ENCODE results near the gene EXOC4.

The EXOC4 gene

DNA sequence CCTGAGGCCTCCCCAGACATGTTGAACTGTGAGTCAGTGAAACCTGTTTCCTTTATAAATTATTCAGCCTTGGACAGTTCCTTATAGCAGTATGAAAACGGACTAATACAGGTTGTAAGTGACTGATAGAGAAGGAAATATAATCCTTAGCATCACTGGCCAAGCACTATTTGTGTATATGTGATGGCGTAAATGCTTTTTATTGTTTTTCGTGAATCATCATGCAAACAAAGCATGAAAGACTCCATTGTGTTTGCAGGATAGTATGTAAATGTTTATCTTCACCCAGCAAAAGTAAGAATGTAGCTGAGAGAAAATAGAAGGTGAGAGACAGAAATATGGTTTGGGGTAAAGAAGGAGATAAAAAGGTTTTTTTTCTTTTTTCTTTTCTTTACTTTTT, 781.8 kb downstream of the EXOC4 start:
- H3K27me3 ChIP-seq (ENCODE audit: insufficient read depth, low read length): no peaks in the 10 kb centered on the region
- no peaks in the 10 kb centered on the region for H4K20me1 ChIP-seq (ENCODE audit: insufficient read depth, low read length)
- no peaks in the 10 kb centered on the region for H3K36me3 ChIP-seq (ENCODE audit: insufficient read depth, low read length)
- H3K9me3 ChIP-seq (ENCODE audit: low read length): peaks cover 7% of the 10 kb centered on the region; the same call in 1 of the 2 replicates
- H3K4me3 ChIP-seq (ENCODE audit: low read depth, low read length, poor library complexity, severe bottlenecking): no peak overlapping the region
- H3K27ac ChIP-seq (ENCODE audit: low read depth, low read length, poor library complexity, severe bottlenecking): no peak overlapping the region
- no peaks in the 10 kb centered on the region for H3F3A ChIP-seq (ENCODE audit: insufficient read depth, low read length)
- TF ChIP-seq CTCF (IDR thresholded peaks at IDR 0.05; ENCODE audit: low read length): no peak
- TF ChIP-seq EZH2 (IDR thresholded peaks at IDR 0.05; ENCODE audit: borderline replicate concordance, low read length): no peak
- H3K4me1 ChIP-seq (ENCODE audit: insufficient read depth, low read length, severe bottlenecking): no peaks in the 10 kb centered on the region
- H2AFZ ChIP-seq (ENCODE audit: low read length): no peak overlapping the region
- no peaks in the 10 kb centered on the region for H3K79me2 ChIP-seq (ENCODE audit: insufficient read depth, low read length)
- H3K4me2 ChIP-seq (ENCODE audit: low read length): no peak overlapping the region
- no peaks in the 10 kb centered on the region for H3K9me2 ChIP-seq (ENCODE audit: low read depth, low read length)
- H3K9ac ChIP-seq (ENCODE audit: low read length): no peak overlapping the region

DNA sequence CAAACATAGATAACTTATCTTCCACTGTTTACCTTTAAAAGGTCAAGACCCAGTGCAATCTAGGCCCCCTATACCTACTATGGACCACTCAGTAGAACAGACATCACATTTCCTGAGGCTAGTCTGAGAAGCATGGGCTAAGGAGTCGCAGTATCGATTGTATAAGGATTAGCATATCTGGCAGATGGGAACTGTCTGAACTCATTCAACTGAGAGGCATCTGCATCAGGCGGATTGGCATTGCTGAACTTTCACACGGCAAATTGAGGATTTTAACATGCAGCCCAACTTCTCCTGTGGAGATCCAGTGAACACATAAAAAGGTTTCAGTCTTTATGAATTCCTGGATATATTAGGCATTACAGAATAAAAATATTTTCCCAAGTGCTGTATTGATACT, 785.1 kb downstream of the EXOC4 start:
- no peaks in the 10 kb centered on the region for H3K36me3 ChIP-seq (ENCODE audit: insufficient read depth, low read length)
- H3K9me2 ChIP-seq (ENCODE audit: low read depth, low read length): no peaks in the 10 kb centered on the region
- no peak overlapping the region for H3K4me3 ChIP-seq (ENCODE audit: low read depth, low read length, poor library complexity, severe bottlenecking)
- no peaks in the 10 kb centered on the region for H3F3A ChIP-seq (ENCODE audit: insufficient read depth, low read length)
- H3K9ac ChIP-seq (ENCODE audit: low read length): no peak overlapping the region
- no peaks in the 10 kb centered on the region for H4K20me1 ChIP-seq (ENCODE audit: insufficient read depth, low read length)
- H3K4me1 ChIP-seq (ENCODE audit: insufficient read depth, low read length, severe bottlenecking): no peaks in the 10 kb centered on the region
- no peak overlapping the region for H3K27ac ChIP-seq (ENCODE audit: low read depth, low read length, poor library complexity, severe bottlenecking)
- H3K79me2 ChIP-seq (ENCODE audit: insufficient read depth, low read length): no peaks in the 10 kb centered on the region
- no peak overlapping the region for H3K4me2 ChIP-seq (ENCODE audit: low read length)
- H2AFZ ChIP-seq (ENCODE audit: low read length): no peak overlapping the region
- TF ChIP-seq CTCF (IDR thresholded peaks at IDR 0.05; ENCODE audit: low read length): no peak
- TF ChIP-seq EZH2 (IDR thresholded peaks at IDR 0.05; ENCODE audit: borderline replicate concordance, low read length): no peak
- no peaks in the 10 kb centered on the region for H3K9me3 ChIP-seq (ENCODE audit: low read length)
- no peaks in the 10 kb centered on the region for H3K27me3 ChIP-seq (ENCODE audit: insufficient read depth, low read length)

DNA sequence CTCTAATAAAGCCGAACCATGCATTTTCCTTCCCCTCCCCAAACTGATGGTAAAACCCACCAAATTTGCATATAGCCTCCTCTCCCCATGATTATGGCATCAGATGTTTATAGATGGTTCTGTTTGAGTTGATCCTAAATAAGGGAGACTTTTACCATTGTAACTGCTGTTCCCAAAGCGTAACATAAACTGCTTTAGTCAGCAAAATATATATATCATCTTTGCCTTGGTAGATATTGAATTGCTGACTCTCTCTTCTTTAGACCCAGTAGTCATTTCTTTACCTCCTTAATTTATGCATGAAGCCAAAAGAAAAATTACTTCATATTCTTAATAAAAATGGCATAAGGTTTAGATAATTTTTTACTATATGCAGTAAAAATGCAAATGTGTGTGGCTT, 788.1 kb downstream of the EXOC4 start:
- Histone ChIP-seq H3K36me3 (ENCODE audit: insufficient read depth, low read length) (no peaks in the 10 kb centered on the region), H3F3A (ENCODE audit: insufficient read depth, low read length) (no peaks in the 10 kb centered on the region), H2AFZ (ENCODE audit: low read length) (no peak overlapping the region), H3K4me3 (ENCODE audit: low read depth, low read length, poor library complexity, severe bottlenecking) (no peak overlapping the region), H3K27me3 (ENCODE audit: insufficient read depth, low read length) (no peaks in the 10 kb centered on the region), H4K20me1 (ENCODE audit: insufficient read depth, low read length) (no peaks in the 10 kb centered on the region), H3K4me2 (ENCODE audit: low read length) (no peak overlapping the region), H3K27ac (ENCODE audit: low read depth, low read length, poor library complexity, severe bottlenecking) (no peak overlapping the region), H3K9ac (ENCODE audit: low read length) (no peak overlapping the region), H3K9me2 (ENCODE audit: low read depth, low read length) (no peaks in the 10 kb centered on the region), H3K79me2 (ENCODE audit: insufficient read depth, low read length) (no peaks in the 10 kb centered on the region), H3K4me1 (ENCODE audit: insufficient read depth, low read length, severe bottlenecking) (peaks cover 9% of the 10 kb centered on the region), H3K9me3 (ENCODE audit: low read length) (no peaks in the 10 kb centered on the region)
- TF ChIP-seq EZH2 (IDR thresholded peaks at IDR 0.05; ENCODE audit: borderline replicate concordance, low read length) (no peak), CTCF (IDR thresholded peaks at IDR 0.05; ENCODE audit: low read length) (no peak)

All from OCI-LY1 (cell line).